GM18907 (cell line): ENCODE measurements around the gene DNAH6.
A peak's percentile ranks its signal among the peaks of the same experiment; 100 is the strongest.
"Not testable (repeated sequence)": the region's sequence is repeated elsewhere in the genome, so short reads cannot be mapped to it uniquely, and the experiment has no call there.

ENCODE experiments used
- ATAC-seq: cut with Tn5 transposase; IDR thresholded peaks from one replicate; pipeline ENCODE4 v1.9.1; 2021; ENCODE audit warnings: mild to moderate bottlenecking, moderate library complexity; ENCODE audit not compliant: unreplicated experiment

The DNAH6 gene

DNA sequence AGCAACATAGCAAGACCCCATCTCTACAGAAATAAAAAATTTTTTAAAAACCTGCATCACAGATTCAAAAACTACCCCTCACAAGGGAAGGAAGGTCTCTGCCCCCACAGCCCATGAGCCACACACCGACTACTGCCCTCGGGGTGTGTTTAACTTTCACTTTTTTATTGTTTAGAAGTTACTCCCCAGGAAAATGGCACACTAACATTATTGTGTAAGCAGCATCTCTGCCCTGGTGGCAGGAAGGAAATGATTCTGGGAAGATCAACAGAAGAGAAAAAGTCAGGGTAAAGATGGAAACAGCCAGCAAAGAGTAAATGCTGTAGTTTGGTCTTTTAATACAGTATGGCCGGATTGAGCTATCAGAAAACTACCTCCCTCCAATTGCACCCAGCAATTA lies 342.6 kb downstream of the DNAH6 start:
- ATAC-seq, result no peak

DNA sequence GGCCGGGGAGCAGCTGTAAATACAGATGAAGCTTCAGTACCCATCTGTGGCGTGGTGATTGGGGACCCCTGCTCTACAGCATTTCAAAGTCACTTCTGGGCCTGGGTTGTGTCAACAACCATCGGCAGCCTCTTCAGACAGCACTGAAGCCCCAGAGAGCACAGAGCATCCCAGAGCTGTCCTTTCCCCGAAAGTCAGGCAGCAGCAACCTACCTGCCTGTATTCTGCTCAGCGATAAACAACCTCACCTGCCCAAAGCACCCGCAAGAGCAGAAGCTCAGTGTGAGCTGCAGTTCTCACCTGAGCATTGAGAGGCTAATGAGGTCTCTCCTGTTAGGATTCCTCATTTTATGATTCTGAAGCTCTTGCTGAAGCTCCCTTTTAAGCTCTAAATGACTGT lies 345.2 kb downstream of the DNAH6 start:
- no peak for ATAC-seq

DNA sequence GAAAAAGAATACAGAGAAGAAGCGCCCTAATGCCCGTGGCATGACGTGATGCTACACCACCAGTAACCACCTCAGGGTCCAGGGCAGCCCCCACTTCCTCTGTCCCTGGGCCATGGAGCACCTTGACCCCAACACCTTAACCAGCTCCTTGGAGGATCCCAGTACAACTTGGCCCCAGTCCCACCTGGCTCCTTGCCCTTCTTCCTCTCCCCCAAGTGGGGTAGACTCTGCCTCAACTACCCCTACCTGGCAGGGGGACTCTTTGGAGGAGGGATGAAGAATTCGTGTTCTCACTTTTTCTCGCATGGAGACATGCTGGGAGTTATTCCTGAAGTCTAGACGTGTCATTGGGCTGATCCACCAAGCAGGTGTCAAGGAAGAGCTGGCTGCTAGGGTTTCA lies 345.7 kb downstream of the DNAH6 start:
- ATAC-seq, result no peak

- ATAC-seq, result peak; percentile 56
Observed at GRCh38 chr2:84865181-84865783, 349.0 kb downstream of the DNAH6 start.

GRCh38 chr2:84866122-84866521 lies 349.8 kb downstream of the DNAH6 start:
- no peak for ATAC-seq

DNA sequence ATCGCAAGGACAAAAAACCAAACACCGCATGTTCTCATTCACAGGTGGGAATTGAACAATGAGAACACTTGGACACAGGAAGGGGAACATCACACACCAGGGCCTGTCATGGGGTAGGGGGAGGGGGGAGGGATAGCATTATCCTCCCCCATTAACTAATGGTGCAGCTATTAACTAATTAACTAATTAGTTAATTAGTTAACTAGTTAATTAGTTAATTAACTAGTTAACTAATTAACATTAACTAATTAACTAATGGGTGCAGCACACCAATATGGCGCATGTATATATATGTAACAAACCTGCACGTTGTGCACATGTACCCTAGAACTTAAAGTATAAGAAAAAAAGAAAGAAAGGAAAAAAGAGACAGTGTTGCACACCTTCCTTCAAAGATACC lies 352.0 kb downstream of the DNAH6 start:
- not testable (repeated sequence) for ATAC-seq
